Endothelial cell of umbilical vein (primary cell): ENCODE results near the gene ADGRD1. TPM values are rescaled to one million over a fixed set of nuclear protein-coding genes. Genes with fewer than 3 reads are reported as not detected.

Source experiments
- BruUV-seq: library from RNA; stranded (reverse); fragments of 400-500 nt; replicated peaks from 2 replicates; lab custom pipeline; 2021; lab: Mats Ljungman, UMichigan
- CTCF ChIA-PET: fragments of 300-600, 350-600 bp; sonication (Branson Sonifier 250); formaldehyde crosslinking; loops from one replicate; lab custom pipeline; 2021; ENCODE audit warnings: antibody characterized with exemption, inconsistent platforms; lab: Charles Lee
- POLR2A ChIA-PET: fragments of 300-600, 350-600 bp; sonication (Branson Sonifier 250); formaldehyde crosslinking; loops from one replicate; lab custom pipeline; 2021; ENCODE audit warnings: antibody characterized with exemption, inconsistent platforms; lab: Charles Lee
- DNase-seq: peaks from one replicate; pipeline ENCODE4 v3.0.0-alpha.2; 2011; ENCODE audit warnings: low read depth, low spot score
- FAIRE-seq: peaks from 2 replicates; lab custom pipeline; 2011; peaks lifted over from hg19 to GRCh38; lab: Jason Lieb, UNC
- H2AFZ ChIP-seq: 2 replicates; pipeline ENCODE4 v1.6.0; 2012; ENCODE audit warnings: low read depth, low read length, control low read depth, inconsistent platforms
- H3K27ac ChIP-seq: 2 replicates; pipeline ENCODE4 v1.5.1; 2011; ENCODE audit warnings: low read depth, mild to moderate bottlenecking, control low read depth, low read length, moderate library complexity; ENCODE audit not compliant: insufficient read depth
- H3K27me3 ChIP-seq, 2 experiments: 2 replicates each; pipeline versions ENCODE4 v1.6.0 to v1.6.1; 2011; ENCODE audit warnings: low read length in 2 of 2, mixed read lengths in 1 of 2; ENCODE audit not compliant: control insufficient read depth in 2 of 2, insufficient read depth in 2 of 2
- H3K36me3 ChIP-seq, 2 experiments: 2 replicates in 1 of 2; 3 replicates in 1 of 2; pipeline ENCODE4 v1.5.1; 2011; ENCODE audit warnings: low read length in 2 of 2, mild to moderate bottlenecking in 1 of 2, moderate library complexity in 1 of 2; ENCODE audit not compliant: control insufficient read depth in 2 of 2, insufficient read depth in 2 of 2; ENCODE audit errors: extremely low read depth in 1 of 2
- H3K4me1 ChIP-seq: 3 replicates; pipeline ENCODE4 v1.5.1; 2011; ENCODE audit warnings: mild to moderate bottlenecking, low read length; ENCODE audit not compliant: control insufficient read depth, insufficient read depth; ENCODE audit errors: extremely low read depth
- H3K4me2 ChIP-seq: 2 replicates; pipeline ENCODE4 v1.6.1; 2011; ENCODE audit warnings: low read length, control low read depth, mixed read lengths; ENCODE audit not compliant: insufficient read depth
- H3K4me3 ChIP-seq, 3 experiments: fragments of 200-600 bp in 1 of 3; sonication (generic), shearing (Covaris generic) in 1 of 3; replicated peaks in 1 of 3; 2 replicates each; pipeline ENCODE4 v1.5.1; 2011 to 2016; ENCODE audit warnings: control low read depth in 3 of 3, low read length in 3 of 3, mild to moderate bottlenecking in 2 of 3, inconsistent platforms in 1 of 3, low read depth in 1 of 3, moderate library complexity in 1 of 3; ENCODE audit not compliant: insufficient read depth in 1 of 3
- H3K79me2 ChIP-seq: 2 replicates; pipeline ENCODE4 v1.6.0; 2012; ENCODE audit warnings: low read length, inconsistent platforms; ENCODE audit not compliant: control insufficient read depth, insufficient read depth
- H3K9ac ChIP-seq: replicated peaks from 2 replicates; pipeline ENCODE3; 2011; ENCODE audit warnings: low read length, control low read depth; ENCODE audit not compliant: insufficient read depth; ENCODE audit errors: extremely low read depth
- H3K9me1 ChIP-seq: replicated peaks from 3 replicates; pipeline ENCODE4 v1.6.0; 2011; ENCODE audit warnings: mild to moderate bottlenecking, low read length; ENCODE audit not compliant: control insufficient read depth, insufficient read depth; ENCODE audit errors: extremely low read depth
- H3K9me3 ChIP-seq: replicated peaks from 2 replicates; pipeline ENCODE4 v1.5.1; 2012; ENCODE audit warnings: low read length, inconsistent platforms; ENCODE audit not compliant: control insufficient read depth, insufficient read depth
- H4K20me1 ChIP-seq: replicated peaks from 2 replicates; pipeline ENCODE3; 2011; ENCODE audit warnings: mild to moderate bottlenecking, low read length; ENCODE audit not compliant: control insufficient read depth, insufficient read depth; ENCODE audit errors: extremely low read depth
- CTCF ChIP-seq, 2 donors: IDR thresholded peaks; 1 replicate in 1 of 2; 2 replicates in 1 of 2; pipeline ENCODE4 v1.5.1; 2011; ENCODE audit warnings: low read length in 2 of 2, mild to moderate bottlenecking in 2 of 2, moderate library complexity in 2 of 2, control low read depth in 1 of 2, inconsistent platforms in 1 of 2, low read depth in 1 of 2; ENCODE audit not compliant: insufficient read depth in 1 of 2; ENCODE audit errors: extremely low read depth in 1 of 2
- EZH2 ChIP-seq: IDR thresholded peaks from 2 replicates; pipeline ENCODE4 v1.6.1; 2012; ENCODE audit warnings: borderline replicate concordance, low read depth, mild to moderate bottlenecking, moderate library complexity, low read length, inconsistent platforms; ENCODE audit not compliant: severe bottlenecking
- GATA2 ChIP-seq: IDR thresholded peaks from 2 replicates; pipeline ENCODE4 v1.7.0; 2011; ENCODE audit warnings: low read depth, mild to moderate bottlenecking, moderate library complexity, mixed read lengths, low read length; ENCODE audit not compliant: insufficient read length, insufficient read depth
- JUN ChIP-seq: IDR thresholded peaks from 2 replicates; pipeline ENCODE4 v1.6.1; 2011; ENCODE audit warnings: borderline replicate concordance, low read depth; ENCODE audit not compliant: insufficient read length, insufficient read depth
- MAX ChIP-seq: IDR thresholded peaks from 2 replicates; pipeline ENCODE4 v1.6.1; 2011; ENCODE audit not compliant: insufficient read depth, insufficient read length
- MYC ChIP-seq: IDR thresholded peaks from one replicate; pipeline ENCODE4 v1.6.1; 2011; ENCODE audit warnings: mild to moderate bottlenecking, low read depth, low read length
- POLR2A ChIP-seq: IDR thresholded peaks from 2 replicates; pipeline ENCODE4 v1.6.1; 2012; ENCODE audit warnings: low read depth, mild to moderate bottlenecking, control low read depth, low read length
- POLR2AphosphoS5 ChIP-seq: IDR thresholded peaks from 2 replicates; pipeline ENCODE4 v1.6.1; 2012; ENCODE audit warnings: low read depth, mild to moderate bottlenecking, control low read depth, low read length, moderate library complexity; ENCODE audit not compliant: insufficient read depth
- dilution Hi-C: fragments of 300-500 bp; cut with MboI; formaldehyde crosslinking; loops from one replicate; pipeline ENCODE4 v1.15.0; 2019; ENCODE audit warnings: low sequenced_read_pairs; ENCODE audit not compliant: extremely low pct_ligation_motif_present
- intact Hi-C: fragments of 100-400 bp; cut with micrococcal nuclease; formaldehyde crosslinking; loops from one replicate; pipeline ENCODE4 v1.10.0; 2022
- polyA plus RNA-seq, 4 experiments: library from polyadenylated mRNA; depleted of rRNA in 3 of 4; stranded (reverse) in 3 of 4; unstranded in 1 of 4; fragments of >200 nt; gene quantifications; 2 replicates each; pipeline versions ENCODE4 v1.2.1 to v1.2.3, GENCODE V29; 2011 to 2012; ENCODE audit warnings: missing spikeins in 1 of 4
- total RNA-seq: library from RNA; stranded (reverse); gene quantifications from 2 replicates; pipeline ENCODE4 v1.2.3, GENCODE V29; 2021

ADGRD1 gene
- total and polyA plus RNA-seq, 2 donors (not counting 3 experiments of a cell fraction or from before 2014, with no cell fraction given), result 0.07 TPM; not detected in 1

GRCh38 chr12:131055093-131055465 lies 101.4 kb downstream of the ADGRD1 start:
- Histone ChIP-seq H3K27ac (no peak overlapping the region), H3K9me1 (no peaks in the 10 kb centered on the region), H3K36me3 (no peaks in the 10 kb centered on the region), H3K4me1 (no peaks in the 10 kb centered on the region), H3K79me2 (no peaks in the 10 kb centered on the region), H2AFZ (no peak overlapping the region), H3K4me2 (no peak overlapping the region), H3K27me3 (no peaks in the 10 kb centered on the region), H3K9ac (no peak overlapping the region), H3K9me3 (no peaks in the 10 kb centered on the region), H4K20me1 (no peaks in the 10 kb centered on the region), H3K4me3 (no peak overlapping the region)
- DNase-seq (no peak), FAIRE-seq (no peak)
- dilution Hi-C loops (no loop called here), intact Hi-C loops (no loop called here)
- BruUV-seq, result no TSS peak
- ChIA-PET CTCF (no interaction called here), POLR2A (no interaction called here)
- TF ChIP-seq EZH2, result no peak
- no peak for TF ChIP-seq POLR2AphosphoS5

GRCh38 chr12:131055596-131056233 lies 102.0 kb downstream of the ADGRD1 start:
- Histone ChIP-seq H3K4me1 (no peaks in the 10 kb centered on the region), H3K4me3 (no peak overlapping the region), H3K9ac (no peak overlapping the region), H3K27ac (no peak overlapping the region), H3K79me2 (no peaks in the 10 kb centered on the region), H4K20me1 (no peaks in the 10 kb centered on the region), H3K9me3 (no peaks in the 10 kb centered on the region), H3K4me2 (no peak overlapping the region), H3K36me3 (no peaks in the 10 kb centered on the region), H3K9me1 (no peaks in the 10 kb centered on the region), H3K27me3 (no peaks in the 10 kb centered on the region), H2AFZ (no peak overlapping the region)
- no TSS peak for BruUV-seq
- TF ChIP-seq CTCF (IDR thresholded peaks at IDR 0.05; ENCODE audit: extremely low read depth in 1 of 2, insufficient read depth in 1 of 2, low read depth in 1 of 2, low read length in 2 of 2) (no peak), POLR2AphosphoS5 (no peak), MAX (no peak), GATA2 (no peak), JUN (no peak), MYC (no peak), POLR2A (no peak), EZH2 (no peak)
- ChIA-PET POLR2A (no interaction called here), CTCF (no interaction called here)
- dilution Hi-C loops, result no loop called here
- FAIRE-seq (no peak), DNase-seq (no peak)
- intact Hi-C loops, result no loop called here
